GM19035 (cell line): ENCODE data around the gene PPIB.

Experiments used
- ATAC-seq: cut with Tn5 transposase; IDR thresholded peaks from one replicate; pipeline ENCODE4 v1.9.1; 2021; ENCODE audit not compliant: unreplicated experiment

The PPIB gene

DNA sequence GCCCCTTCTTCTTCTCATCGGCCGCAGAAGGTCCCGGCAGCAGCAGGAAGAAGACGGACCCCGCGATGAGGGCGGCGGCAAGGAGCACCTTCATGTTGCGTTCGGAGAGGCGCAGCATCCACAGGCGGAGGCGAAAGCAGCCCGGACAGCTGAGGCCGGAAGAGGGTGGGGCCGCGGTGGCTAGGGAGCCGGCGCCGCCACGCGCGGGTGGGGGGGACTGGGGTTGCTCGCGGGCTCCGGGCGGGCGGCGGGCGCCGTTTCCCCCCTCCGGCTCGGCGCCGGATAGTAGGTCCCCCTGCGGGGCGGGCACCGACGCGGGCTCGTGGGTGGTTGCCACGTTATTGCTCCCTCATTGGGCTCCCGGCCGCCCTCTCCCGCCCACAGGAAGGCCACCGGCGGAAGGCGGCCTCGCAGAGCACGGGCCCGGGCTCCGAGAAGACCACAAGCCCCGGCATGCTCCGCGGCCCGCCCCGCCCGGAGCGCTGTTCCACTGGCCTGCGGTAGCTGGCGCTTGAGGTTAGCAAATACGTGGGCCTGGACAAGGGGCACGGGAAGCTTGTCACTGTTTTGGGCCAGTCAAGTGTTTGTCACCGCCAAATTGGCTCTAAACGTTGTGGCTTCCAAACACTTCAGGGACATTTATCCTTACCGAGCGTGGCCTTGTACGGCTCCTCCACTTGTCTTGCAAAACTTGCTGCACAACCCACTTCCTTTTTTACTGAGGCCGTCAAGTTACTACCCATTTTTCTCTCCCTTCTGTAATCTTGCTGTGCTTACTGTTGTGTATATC lies at the start of gene PPIB:
PPIB (minus strand) TSS at position 154 of the 790 bp plus-strand sequence; CDS start at position 118, 36 bp downstream.
- ATAC-seq: peak; percentile 90

GRCh38 chr15:64211696-64212095 lies 48.9 kb upstream of the PPIB start:
- no peak for ATAC-seq

DNA sequence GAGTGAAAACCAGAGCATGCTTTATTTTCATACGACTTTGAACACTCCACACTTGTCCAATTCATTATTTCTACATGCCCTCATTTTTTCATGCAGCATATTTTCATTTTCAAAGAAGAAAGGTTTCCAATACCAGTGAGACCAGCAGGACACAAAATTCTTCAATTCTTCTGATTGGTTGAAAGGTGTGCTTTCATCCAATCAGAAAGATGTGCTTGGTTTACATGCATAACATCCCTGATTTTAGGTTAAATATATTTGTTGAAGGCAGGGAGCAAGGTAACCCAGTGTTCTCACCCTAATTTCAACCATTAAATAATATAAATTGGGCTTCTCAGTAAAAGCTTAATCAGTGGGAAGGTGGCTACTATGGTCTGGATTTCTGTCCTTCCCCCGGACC lies 47.5 kb upstream of the PPIB start:
- no peak for ATAC-seq

GRCh38 chr15:64209680-64210334 lies 47.0 kb upstream of the PPIB start:
- no peak for ATAC-seq

DNA sequence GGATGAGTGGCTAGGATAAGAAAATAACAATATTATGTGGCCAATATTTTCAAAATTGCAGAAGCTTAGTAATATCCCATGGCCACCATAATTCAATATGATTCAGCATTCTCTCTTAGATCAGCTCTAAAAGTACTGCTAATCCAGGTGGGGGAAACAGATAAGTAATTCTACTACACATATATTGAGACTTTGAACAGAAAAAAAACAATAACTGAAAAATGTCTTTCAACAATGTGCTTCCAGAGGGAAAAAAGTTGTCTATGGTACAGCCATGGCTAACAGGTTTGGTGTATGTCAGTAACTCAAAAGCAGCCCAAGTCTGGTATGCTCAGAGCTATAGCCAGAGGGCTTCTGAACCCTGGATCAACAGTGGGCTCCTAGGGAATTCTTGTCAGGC lies 42.4 kb upstream of the PPIB start:
- no peak for ATAC-seq

- ATAC-seq: no peak
Observed at GRCh38 chr15:64197425-64197824, 34.6 kb upstream of the PPIB start.

DNA sequence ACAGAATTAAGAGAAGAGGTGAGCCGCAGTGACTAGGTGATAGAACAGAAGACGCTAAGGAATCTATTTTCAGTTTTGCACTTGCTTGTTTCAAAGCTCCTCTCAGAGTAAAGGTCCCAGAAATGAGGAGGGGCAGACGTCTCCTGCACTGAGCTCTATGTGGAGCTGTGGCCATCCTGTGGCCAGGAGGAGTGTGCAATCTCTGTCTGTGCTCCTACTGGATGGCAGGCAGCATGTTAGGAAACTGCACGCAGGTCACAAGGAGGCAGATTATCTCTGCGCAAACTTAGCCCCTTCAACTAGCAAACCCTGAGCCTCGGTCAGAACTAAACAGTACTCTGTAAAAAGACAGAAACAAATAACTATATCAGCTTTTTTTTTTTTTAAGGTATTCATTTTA lies 31.1 kb upstream of the PPIB start:
- ATAC-seq: no peak

- ATAC-seq: no peak
Observed at GRCh38 chr15:64191971-64192830, 29.4 kb upstream of the PPIB start.

- no peak for ATAC-seq
Observed at GRCh38 chr15:64187396-64188191, 24.8 kb upstream of the PPIB start.

DNA sequence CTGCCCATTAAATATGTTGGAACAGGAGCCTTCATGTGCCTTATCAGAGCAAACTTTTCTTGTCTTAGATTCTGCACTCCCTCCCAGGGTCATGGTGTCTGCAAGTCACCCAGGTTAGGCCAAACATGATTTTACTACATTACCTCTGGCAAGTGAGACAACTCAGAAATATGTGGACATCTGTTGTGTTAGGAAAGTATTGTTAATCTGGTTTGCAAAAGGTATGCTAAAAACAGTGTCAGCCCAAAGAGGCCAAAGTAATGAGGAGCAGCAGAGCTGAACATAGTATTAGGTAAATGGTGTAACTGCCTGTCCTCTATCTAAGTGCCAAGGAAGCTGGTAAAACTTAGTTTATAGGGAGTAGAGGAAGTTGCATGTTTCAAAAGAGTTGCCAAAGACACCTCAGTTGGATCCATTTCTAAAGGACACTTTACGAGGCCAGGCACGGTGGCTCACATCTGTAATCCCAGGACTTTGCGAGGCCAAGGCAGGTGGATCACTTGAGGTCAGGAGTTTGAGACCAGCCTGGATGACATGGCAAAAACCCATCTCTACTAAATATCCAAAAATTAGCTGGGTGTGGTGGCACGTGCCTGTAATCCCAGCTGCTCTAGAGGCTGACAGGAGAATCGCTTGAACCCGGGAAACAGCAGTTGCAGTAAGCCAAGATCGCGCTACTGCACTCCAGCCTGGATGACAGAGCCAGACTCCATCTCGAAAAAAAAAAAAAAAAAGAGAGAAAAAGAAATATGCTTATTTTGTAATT lies 22.5 kb upstream of the PPIB start:
- ATAC-seq: no peak

DNA sequence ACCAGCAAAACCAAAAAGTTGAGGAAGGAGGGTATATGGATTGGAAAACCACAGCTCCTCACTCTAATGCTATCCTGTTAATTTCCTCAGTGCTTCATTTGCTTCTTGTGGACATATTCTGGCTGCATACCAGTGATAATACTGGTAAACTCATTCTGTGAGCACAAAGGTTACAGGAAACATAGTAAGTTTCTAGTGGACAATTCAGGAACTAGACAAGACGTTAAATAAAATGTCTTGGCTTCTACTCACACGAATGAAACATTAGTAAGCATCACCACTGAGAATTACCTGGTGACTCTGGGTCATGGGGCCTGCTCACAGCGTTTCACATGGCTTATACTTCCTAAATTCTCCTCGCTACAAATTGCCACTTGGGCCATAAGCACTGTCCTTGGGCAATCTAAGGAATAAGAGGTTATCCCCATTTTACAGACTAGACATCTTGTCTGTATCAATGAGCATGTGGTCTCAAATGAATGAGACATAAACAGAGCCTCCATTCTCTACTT lies 20.1 kb upstream of the PPIB start:
- ATAC-seq: no peak

GRCh38 chr15:64180235-64180824 lies 17.5 kb upstream of the PPIB start:
- ATAC-seq: no peak

DNA sequence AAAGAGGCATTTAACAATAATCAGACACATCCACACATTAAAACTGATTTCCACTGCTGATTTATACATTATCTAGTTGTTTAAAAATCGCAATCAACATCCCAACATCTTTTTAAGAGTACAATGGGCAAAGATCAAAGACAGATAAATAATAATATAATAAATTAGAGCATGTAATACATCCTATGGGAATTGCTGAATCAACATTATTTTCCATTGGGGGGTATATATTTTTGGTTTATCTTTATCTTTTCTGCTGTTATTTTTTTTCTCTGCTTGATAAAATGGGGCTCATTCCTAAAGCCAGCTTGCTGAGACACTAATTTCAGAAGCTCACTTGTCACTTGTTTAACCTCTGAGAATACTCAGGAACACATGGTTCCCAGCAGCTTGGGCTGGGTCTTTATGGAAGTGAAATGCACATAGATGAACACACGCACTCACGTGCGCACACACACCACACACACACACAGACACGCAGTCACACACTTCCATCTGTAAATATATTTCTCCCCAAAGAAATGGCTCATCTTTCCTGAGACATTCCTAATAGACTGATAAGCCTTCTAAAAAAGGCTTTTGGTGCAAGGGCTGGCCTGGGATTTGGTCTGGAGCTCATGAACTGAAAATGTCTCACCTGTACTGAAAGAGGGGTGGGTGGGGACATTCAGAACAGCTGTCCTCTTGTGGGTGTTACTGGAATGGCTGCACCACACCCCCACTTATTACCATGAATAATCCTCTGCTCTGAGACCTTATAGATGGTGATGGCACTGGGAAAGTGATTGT lies 3.5 kb upstream of the PPIB start:
- ATAC-seq: no peak

- no peak for ATAC-seq
Observed at GRCh38 chr15:64164436-64164835, 1.6 kb upstream of the PPIB start.

- ATAC-seq: no peak
Observed at GRCh38 chr15:64163659-64164362, 989 bp upstream of the PPIB start.

DNA sequence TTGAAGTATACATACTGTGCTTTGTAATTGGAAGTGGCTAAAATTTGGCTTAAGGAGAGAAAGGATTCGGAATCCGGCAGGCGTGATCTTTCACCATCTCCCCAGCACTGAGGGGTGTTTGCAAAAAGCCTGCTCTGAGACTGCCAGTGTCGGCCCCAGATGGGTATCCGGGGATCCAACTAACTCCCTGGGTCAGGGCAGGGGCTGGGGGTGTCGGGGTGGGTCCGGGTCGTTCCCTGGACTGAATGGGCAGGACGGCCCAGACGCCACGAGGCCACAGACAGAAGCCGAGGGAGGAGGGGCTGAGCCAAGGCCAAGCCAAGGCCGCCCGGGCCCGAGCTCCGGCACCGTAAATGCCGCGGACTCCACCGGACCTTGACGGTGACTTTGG lies 349 bp downstream of the PPIB start:
- peak; percentile 24 for ATAC-seq

DNA sequence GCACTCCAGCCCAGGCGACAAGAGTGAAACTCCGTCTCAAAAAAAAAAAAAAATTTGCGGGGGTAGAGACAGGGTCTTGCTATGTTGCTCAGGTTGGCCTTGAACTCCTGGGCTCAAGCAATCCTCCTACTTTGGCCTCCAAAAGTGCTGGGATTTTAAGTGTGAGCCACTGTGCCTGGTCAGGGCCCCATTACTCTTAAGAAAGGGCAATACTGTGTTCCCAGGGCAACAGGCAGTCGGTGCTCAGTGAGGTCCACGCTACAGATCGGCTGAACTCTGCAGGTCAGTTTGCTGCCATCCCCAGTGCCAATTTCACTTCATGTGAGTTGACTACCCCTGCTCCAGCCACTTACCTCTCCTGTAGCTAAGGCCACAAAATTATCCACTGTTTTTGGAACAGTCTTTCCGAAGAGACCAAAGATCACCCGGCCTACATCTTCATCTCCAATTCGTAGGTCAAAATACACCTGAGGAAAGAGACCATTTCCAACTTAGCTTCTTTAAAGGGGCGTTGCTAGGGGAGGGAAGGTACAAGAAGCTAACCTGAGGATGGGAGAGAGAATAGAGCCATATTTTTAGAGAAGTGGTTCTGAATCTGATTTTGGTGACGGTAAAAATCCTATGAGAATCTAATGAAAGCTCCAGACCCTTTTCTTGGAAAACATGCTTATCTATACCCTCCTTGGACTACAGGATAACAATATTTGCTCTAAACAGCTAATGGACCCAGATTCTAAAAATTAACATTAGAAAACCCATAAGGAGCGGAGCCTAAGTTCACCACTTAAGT lies 939 bp downstream of the PPIB start:
- ATAC-seq: no peak
